GM23338 (cell line): ENCODE results near the gene ERCC1. TPM values are rescaled to one million over a fixed set of nuclear protein-coding genes. Genes with fewer than 3 reads are reported as not detected.

Source experiments
- ATAC-seq: fragments of 200-7000 bp; cut with Tn5 transposase; 3 replicates; pipeline ENCODE4 v1.9.1; 2020
- DNase-seq: peaks from one replicate; pipeline ENCODE4 v3.0.0-alpha.2; 2015; ENCODE audit warnings: low spot score
- H2AFZ ChIP-seq: fragments of 200-600 bp; sonication (generic); 2 replicates; pipeline ENCODE4 v1.8.0; 2016; ENCODE audit warnings: antibody characterized with exemption, mild to moderate bottlenecking, moderate library complexity
- H3F3A ChIP-seq: fragments of 200-600 bp; sonication (generic); replicated peaks from 2 replicates; pipeline ENCODE4 v1.8.0; 2017; ENCODE audit warnings: antibody characterized with exemption, mixed run types, low read depth
- H3K27ac ChIP-seq: fragments of 200-600 bp; sonication (generic); 2 replicates; pipeline ENCODE4 v1.6.1; 2016; ENCODE audit warnings: low read depth
- H3K27me3 ChIP-seq: fragments of 200-600 bp; sonication (generic); 2 replicates; pipeline ENCODE4 v1.8.0; 2016; ENCODE audit warnings: mild to moderate bottlenecking, mixed run types, moderate library complexity; ENCODE audit not compliant: insufficient read depth
- H3K36me3 ChIP-seq: fragments of 200-600 bp; sonication (generic); 2 replicates; pipeline ENCODE4 v1.8.0; 2016; ENCODE audit warnings: mild to moderate bottlenecking; ENCODE audit not compliant: insufficient read depth
- H3K4me1 ChIP-seq: fragments of 200-600 bp; sonication (generic); 2 replicates; pipeline ENCODE4 v1.8.0; 2016; ENCODE audit warnings: mild to moderate bottlenecking, moderate library complexity; ENCODE audit not compliant: insufficient read depth
- H3K4me2 ChIP-seq: fragments of 200-600 bp; sonication (generic); 2 replicates; pipeline ENCODE4 v1.7.1; 2017; ENCODE audit warnings: mixed run types
- H3K4me3 ChIP-seq: fragments of 200-600 bp; sonication (generic); 2 replicates; pipeline ENCODE4 v1.6.1; 2016; ENCODE audit warnings: mixed run types
- H3K79me2 ChIP-seq: fragments of 200-600 bp; sonication (generic); replicated peaks from 2 replicates; pipeline ENCODE4 v1.8.0; 2017; ENCODE audit warnings: mild to moderate bottlenecking; ENCODE audit not compliant: insufficient read depth
- H3K9me2 ChIP-seq: fragments of 200-600 bp; sonication (generic); 2 replicates; pipeline ENCODE4 v1.8.0; 2017; ENCODE audit not compliant: insufficient read depth
- H4K20me1 ChIP-seq: fragments of 200-600 bp; sonication (generic); replicated peaks from 2 replicates; pipeline ENCODE4 v1.8.0; 2017; ENCODE audit warnings: mild to moderate bottlenecking; ENCODE audit not compliant: insufficient read depth
- H3K27ac Mint-ChIP-seq: 2 replicates; pipeline ENCODE4 v1.8.0; 2020; ENCODE audit warnings: inconsistent platforms, mild to moderate bottlenecking, moderate library complexity, mixed read lengths
- H3K27me3 Mint-ChIP-seq: 3 replicates; pipeline ENCODE4 v1.8.0; 2022; ENCODE audit warnings: low read depth, mild to moderate bottlenecking, moderate library complexity, mixed read lengths, inconsistent platforms; ENCODE audit not compliant: insufficient read depth, poor library complexity
- H3K36me3 Mint-ChIP-seq: 3 replicates; pipeline ENCODE4 v1.8.0; 2021; ENCODE audit warnings: low read depth, mild to moderate bottlenecking, inconsistent platforms, moderate library complexity, mixed read lengths
- H3K4me1 Mint-ChIP-seq: 3 replicates; pipeline ENCODE4 v1.8.0; 2020; ENCODE audit warnings: mild to moderate bottlenecking, inconsistent platforms, mixed read lengths
- H3K4me3 Mint-ChIP-seq: 3 replicates; pipeline ENCODE4 v1.8.0; 2021; ENCODE audit warnings: moderate library complexity, mild to moderate bottlenecking, inconsistent platforms, mixed read lengths
- H3K9me3 Mint-ChIP-seq: 3 replicates; pipeline ENCODE4 v1.8.0; 2020; ENCODE audit warnings: moderate library complexity, mild to moderate bottlenecking, inconsistent platforms, mixed read lengths
- CREB1 ChIP-seq: fragments of 250-450 bp; sonication (Bioruptor Pico); IDR thresholded peaks from 2 replicates; pipeline ENCODE4 v1.5.0; 2020; ENCODE audit warnings: low read depth, mild to moderate bottlenecking, moderate library complexity
- EZH2 ChIP-seq: fragments of 200-600 bp; sonication (generic); IDR thresholded peaks from one replicate; pipeline ENCODE4 v1.8.0; 2017; ENCODE audit warnings: antibody characterized with exemption, mild to moderate bottlenecking, low read depth; ENCODE audit not compliant: unreplicated experiment
- EZH2phosphoT487 ChIP-seq: fragments of 200-600 bp; sonication (generic); IDR thresholded peaks from one replicate; pipeline ENCODE4 v1.8.1; 2018; ENCODE audit warnings: antibody characterized with exemption; ENCODE audit not compliant: unreplicated experiment
- JUNB ChIP-seq: IDR thresholded peaks from one replicate; pipeline ENCODE4 v1.6.1; 2016; ENCODE audit warnings: antibody characterized with exemption; ENCODE audit not compliant: unreplicated experiment
- NANOG ChIP-seq: IDR thresholded peaks from 2 replicates; pipeline ENCODE4 v1.6.1; 2016; ENCODE audit warnings: antibody characterized with exemption, borderline replicate concordance
- POLR2AphosphoS5 ChIP-seq: IDR thresholded peaks from 2 replicates; pipeline ENCODE4 v1.6.1; 2016; ENCODE audit warnings: antibody characterized with exemption, low read depth
- STAT1 ChIP-seq: IDR thresholded peaks from one replicate; pipeline ENCODE4 v1.6.1; 2016; ENCODE audit warnings: antibody characterized with exemption; ENCODE audit not compliant: unreplicated experiment
- ZNF462 ChIP-seq: fragments of 250-450 bp; sonication (Bioruptor Pico); IDR thresholded peaks from 2 replicates; pipeline ENCODE4 v1.5.0; 2020; ENCODE audit warnings: mild to moderate bottlenecking, moderate library complexity
- polyA plus RNA-seq: library from polyadenylated mRNA; unstranded; fragments of >200 nt; fragmentation: Nextera tagmentation; extraction: Ambion mirVana; gene quantifications from 2 replicates; pipeline ENCODE4 v1.2.1, GENCODE V29; 2016
- total RNA-seq: library from RNA; depleted of rRNA; stranded (reverse); fragments of >200 nt; shearing (Covaris generic); gene quantifications from 2 replicates; pipeline ENCODE4 v1.2.3, GENCODE V29; 2014
- TF ChIP-seq, protein P1 (sequence below): IDR thresholded peaks from 2 replicates; pipeline ENCODE4 v1.6.1; 2016; ENCODE audit warnings: antibody characterized with exemption
- TF ChIP-seq, protein P2 (sequence below), 2 experiments: fragments of 200-600 bp in 1 of 2; sonication (generic) in 1 of 2; conservative IDR thresholded peaks; 2 replicates each; pipeline versions ENCODE4 v1.5.1 to v1.6.1; 2016 to 2017; ENCODE audit warnings: antibody characterized with exemption in 2 of 2, low read depth in 2 of 2, mild to moderate bottlenecking in 2 of 2, moderate library complexity in 1 of 2

ERCC1 gene
- total and polyA plus RNA-seq, 2 experiments from 2014 or later, result 39.0 to 52.3 TPM

- no peaks in the 10 kb centered on the region; the same call in 2 of the 3 replicates for H3K9me3 Mint-ChIP-seq
- Histone ChIP-seq H3K4me3 (no peak overlapping the region), H2AFZ (no peak overlapping the region), H3K27me3 (peaks cover 21% of the 10 kb centered on the region), H3F3A (peaks cover 11% of the 10 kb centered on the region), H3K9me2 (no peaks in the 10 kb centered on the region), H4K20me1 (no peaks in the 10 kb centered on the region; the same call in 1 of the 2 replicates), H3K4me2 (no peak overlapping the region), H3K27ac (no peak overlapping the region), H3K36me3 (no peaks in the 10 kb centered on the region), H3K4me1 (peaks cover 9% of the 10 kb centered on the region; the same call in 1 of the 2 replicates), H3K79me2 (no peaks in the 10 kb centered on the region)
- H3K36me3 Mint-ChIP-seq, result no peaks in the 10 kb centered on the region; the same call in 2 of the 3 replicates
- H3K27me3 Mint-ChIP-seq, result peaks cover 18% of the 10 kb centered on the region
- no peak for ATAC-seq
- H3K4me1 Mint-ChIP-seq, result peaks cover 10% of the 10 kb centered on the region
- TF ChIP-seq CREB1 (CRISPR knock-in tag), result no peak
- no peak for TF ChIP-seq ZNF462 (CRISPR knock-in tag)
- no peak overlapping the region for H3K27ac Mint-ChIP-seq
- DNase-seq, result no peak
- H3K4me3 Mint-ChIP-seq, result no peak overlapping the region
These were observed 40.6 kb upstream of the ERCC1 start for GRCh38 chr19:45464274-45464673.

DNA sequence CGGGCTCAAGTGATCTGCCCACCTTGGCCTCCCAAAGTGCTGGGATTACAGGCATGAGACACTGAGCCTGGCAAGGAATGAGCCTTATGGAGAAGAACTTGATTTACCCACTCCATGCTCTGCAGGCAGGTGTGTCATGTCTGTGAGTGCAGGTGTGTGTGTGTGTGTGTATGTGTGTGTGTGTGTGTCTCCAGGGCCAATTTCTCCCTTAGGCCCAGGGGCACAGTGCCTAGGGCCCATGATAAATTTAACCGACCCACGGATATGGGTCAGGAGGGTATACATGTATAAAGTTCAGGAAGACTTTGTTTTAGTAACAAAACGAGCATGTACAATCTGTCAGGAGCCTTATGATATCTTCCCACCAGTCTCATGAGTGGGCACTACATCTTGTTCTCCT lies 39.5 kb upstream of the ERCC1 start:
- no peaks in the 10 kb centered on the region for H3K36me3 Mint-ChIP-seq
- Histone ChIP-seq H3K4me1 (peaks cover 9% of the 10 kb centered on the region; the same call in 1 of the 2 replicates), H3K36me3 (no peaks in the 10 kb centered on the region), H3K79me2 (no peaks in the 10 kb centered on the region), H2AFZ (no peak overlapping the region), H3K4me3 (no peak overlapping the region), H3F3A (peaks cover 6% of the 10 kb centered on the region), H3K4me2 (no peak overlapping the region), H4K20me1 (no peaks in the 10 kb centered on the region; the same call in 1 of the 2 replicates), H3K27me3 (peaks cover 16% of the 10 kb centered on the region), H3K9me2 (no peaks in the 10 kb centered on the region), H3K27ac (no peak overlapping the region)
- no peak overlapping the region for H3K27ac Mint-ChIP-seq
- H3K27me3 Mint-ChIP-seq, result peaks cover 11% of the 10 kb centered on the region
- ATAC-seq (no peak), DNase-seq (no peak)
- no peaks in the 10 kb centered on the region; the same call in 2 of the 3 replicates for H3K9me3 Mint-ChIP-seq
- H3K4me1 Mint-ChIP-seq, result peaks cover 6% of the 10 kb centered on the region
- no peak overlapping the region for H3K4me3 Mint-ChIP-seq
- TF ChIP-seq EZH2, result no peak
- no peak for TF ChIP-seq EZH2phosphoT487
- TF ChIP-seq, protein P1, sequence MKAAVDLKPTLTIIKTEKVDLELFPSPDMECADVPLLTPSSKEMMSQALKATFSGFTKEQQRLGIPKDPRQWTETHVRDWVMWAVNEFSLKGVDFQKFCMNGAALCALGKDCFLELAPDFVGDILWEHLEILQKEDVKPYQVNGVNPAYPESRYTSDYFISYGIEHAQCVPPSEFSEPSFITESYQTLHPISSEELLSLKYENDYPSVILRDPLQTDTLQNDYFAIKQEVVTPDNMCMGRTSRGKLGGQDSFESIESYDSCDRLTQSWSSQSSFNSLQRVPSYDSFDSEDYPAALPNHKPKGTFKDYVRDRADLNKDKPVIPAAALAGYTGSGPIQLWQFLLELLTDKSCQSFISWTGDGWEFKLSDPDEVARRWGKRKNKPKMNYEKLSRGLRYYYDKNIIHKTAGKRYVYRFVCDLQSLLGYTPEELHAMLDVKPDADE, result no peak
- TF ChIP-seq NANOG, result no peak
- TF ChIP-seq, protein P2, sequence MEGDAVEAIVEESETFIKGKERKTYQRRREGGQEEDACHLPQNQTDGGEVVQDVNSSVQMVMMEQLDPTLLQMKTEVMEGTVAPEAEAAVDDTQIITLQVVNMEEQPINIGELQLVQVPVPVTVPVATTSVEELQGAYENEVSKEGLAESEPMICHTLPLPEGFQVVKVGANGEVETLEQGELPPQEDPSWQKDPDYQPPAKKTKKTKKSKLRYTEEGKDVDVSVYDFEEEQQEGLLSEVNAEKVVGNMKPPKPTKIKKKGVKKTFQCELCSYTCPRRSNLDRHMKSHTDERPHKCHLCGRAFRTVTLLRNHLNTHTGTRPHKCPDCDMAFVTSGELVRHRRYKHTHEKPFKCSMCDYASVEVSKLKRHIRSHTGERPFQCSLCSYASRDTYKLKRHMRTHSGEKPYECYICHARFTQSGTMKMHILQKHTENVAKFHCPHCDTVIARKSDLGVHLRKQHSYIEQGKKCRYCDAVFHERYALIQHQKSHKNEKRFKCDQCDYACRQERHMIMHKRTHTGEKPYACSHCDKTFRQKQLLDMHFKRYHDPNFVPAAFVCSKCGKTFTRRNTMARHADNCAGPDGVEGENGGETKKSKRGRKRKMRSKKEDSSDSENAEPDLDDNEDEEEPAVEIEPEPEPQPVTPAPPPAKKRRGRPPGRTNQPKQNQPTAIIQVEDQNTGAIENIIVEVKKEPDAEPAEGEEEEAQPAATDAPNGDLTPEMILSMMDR (conservative IDR thresholded peaks at IDR 0.05; ENCODE audit: low read depth in 2 of 2), result no peak
- no peak for TF ChIP-seq STAT1
- no peak for TF ChIP-seq POLR2AphosphoS5
- no peak for TF ChIP-seq JUNB
